Epithelial cell of esophagus (primary cell): ENCODE data around the gene PIPOX.

ENCODE experiments used
- DNase-seq: peaks from one replicate; pipeline ENCODE4 v3.0.0; 2010; ENCODE audit warnings: low read depth
- H3K4me3 ChIP-seq: 2 replicates; pipeline ENCODE4 v1.5.1; 2011; ENCODE audit warnings: mild to moderate bottlenecking, low read length, control low read depth
- CTCF ChIP-seq: IDR thresholded peaks from 2 replicates; pipeline ENCODE4 v1.5.1; 2011; ENCODE audit warnings: low read depth, mild to moderate bottlenecking, low read length, control low read depth, inconsistent platforms; ENCODE audit not compliant: insufficient read depth; ENCODE audit errors: missing control alignments

Gene PIPOX

GRCh38 chr17:29019475-29020181 is 23.3 kb upstream of the PIPOX start:
- no peak for TF ChIP-seq CTCF

GRCh38 chr17:29020576-29020975 is 22.4 kb upstream of the PIPOX start:
- DNase-seq: no peak
- no peak for TF ChIP-seq CTCF
- no peak overlapping the region for H3K4me3 ChIP-seq

More at GRCh38 chr17:29019475-29020181, 23.3 kb upstream of the PIPOX start:
- no peak overlapping the region for H3K4me3 ChIP-seq
- no peak for DNase-seq

- no peak for TF ChIP-seq CTCF
- DNase-seq: no peak
- H3K4me3 ChIP-seq: no peak overlapping the region
These were observed 21.7 kb upstream of the PIPOX start for GRCh38 chr17:29021226-29021625.

GRCh38 chr17:29022074-29022473 is 20.9 kb upstream of the PIPOX start:
- DNase-seq: no peak
- no peak for TF ChIP-seq CTCF
- H3K4me3 ChIP-seq: no peak overlapping the region

GRCh38 chr17:29024316-29024952 is 18.5 kb upstream of the PIPOX start:
- TF ChIP-seq CTCF: no peak
- H3K4me3 ChIP-seq: no peak overlapping the region
- no peak for DNase-seq

GRCh38 chr17:29031488-29031887 is 11.5 kb upstream of the PIPOX start:
- no peak for TF ChIP-seq CTCF
- no peak for DNase-seq
- H3K4me3 ChIP-seq: no peak overlapping the region
